ENCODE measurements around the gene PLEKHA4. TPM values are rescaled to one million over a fixed set of nuclear protein-coding genes. Genes with fewer than 3 reads are reported as not detected.

Gene PLEKHA4
- total and polyA plus RNA-seq, 9 of the 15 experiments (the other 6 are each of a cell fraction or from before 2014, with no cell fraction given) = 0.07 to 30.8 (median 11.4) TPM

DNA sequence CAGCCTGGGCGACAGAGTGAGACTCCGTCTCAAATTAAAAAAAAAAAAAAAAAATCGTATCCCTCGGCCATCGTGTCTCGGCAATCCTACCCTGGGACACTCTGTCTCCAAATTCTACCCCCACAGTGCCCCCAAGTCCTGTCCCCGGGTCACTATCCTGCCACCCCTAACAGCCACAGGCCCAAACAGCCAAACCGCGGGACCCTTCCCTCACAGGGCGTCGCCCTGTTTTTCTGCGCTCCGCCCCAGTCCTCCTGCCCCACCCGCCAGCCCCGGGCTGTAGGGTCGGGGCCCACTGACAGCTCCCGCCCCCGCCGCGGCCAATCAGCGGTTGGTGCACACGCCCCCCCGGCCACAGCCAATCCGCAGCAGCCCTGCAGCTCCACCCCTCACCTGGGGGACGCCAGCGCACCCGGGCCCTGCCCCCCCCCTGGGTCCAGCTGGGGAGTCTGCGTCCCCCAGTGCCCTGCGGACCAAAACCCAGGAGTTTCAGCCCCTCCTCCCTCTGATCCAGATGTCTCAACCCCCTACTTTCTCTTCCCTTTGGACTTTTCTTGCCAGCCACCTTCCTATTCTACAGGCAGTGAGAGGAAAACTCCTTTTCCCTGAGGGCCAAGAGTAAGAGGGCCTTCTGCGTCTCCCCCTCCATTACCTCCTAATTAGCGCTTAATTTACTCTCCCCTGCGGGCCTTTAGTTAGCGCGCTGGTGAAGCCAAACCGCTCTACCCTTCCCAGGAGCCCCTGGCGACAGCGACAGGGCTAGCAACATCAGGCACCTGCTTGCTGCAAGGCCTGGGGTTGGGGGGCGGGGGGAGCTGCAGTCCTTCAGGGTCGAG lies 56.1 kb downstream of the PLEKHA4 start (continued):
- TF ChIP-seq, protein P1, sequence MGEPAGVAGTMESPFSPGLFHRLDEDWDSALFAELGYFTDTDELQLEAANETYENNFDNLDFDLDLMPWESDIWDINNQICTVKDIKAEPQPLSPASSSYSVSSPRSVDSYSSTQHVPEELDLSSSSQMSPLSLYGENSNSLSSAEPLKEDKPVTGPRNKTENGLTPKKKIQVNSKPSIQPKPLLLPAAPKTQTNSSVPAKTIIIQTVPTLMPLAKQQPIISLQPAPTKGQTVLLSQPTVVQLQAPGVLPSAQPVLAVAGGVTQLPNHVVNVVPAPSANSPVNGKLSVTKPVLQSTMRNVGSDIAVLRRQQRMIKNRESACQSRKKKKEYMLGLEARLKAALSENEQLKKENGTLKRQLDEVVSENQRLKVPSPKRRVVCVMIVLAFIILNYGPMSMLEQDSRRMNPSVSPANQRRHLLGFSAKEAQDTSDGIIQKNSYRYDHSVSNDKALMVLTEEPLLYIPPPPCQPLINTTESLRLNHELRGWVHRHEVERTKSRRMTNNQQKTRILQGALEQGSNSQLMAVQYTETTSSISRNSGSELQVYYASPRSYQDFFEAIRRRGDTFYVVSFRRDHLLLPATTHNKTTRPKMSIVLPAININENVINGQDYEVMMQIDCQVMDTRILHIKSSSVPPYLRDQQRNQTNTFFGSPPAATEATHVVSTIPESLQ (CRISPR knock-in tag; IDR thresholded peaks at IDR 0.05) = no peak
- no peak for TF ChIP-seq FOXM1 (IDR thresholded peaks at IDR 0.05; ENCODE audit: low read depth)
- no peak for TF ChIP-seq FOXM1 (CRISPR knock-in tag; IDR thresholded peaks at IDR 0.05; ENCODE audit: low read depth)
- TF ChIP-seq NR1H2 (CRISPR knock-in tag; IDR thresholded peaks at IDR 0.05) = no peak
- TF ChIP-seq, protein P2, sequence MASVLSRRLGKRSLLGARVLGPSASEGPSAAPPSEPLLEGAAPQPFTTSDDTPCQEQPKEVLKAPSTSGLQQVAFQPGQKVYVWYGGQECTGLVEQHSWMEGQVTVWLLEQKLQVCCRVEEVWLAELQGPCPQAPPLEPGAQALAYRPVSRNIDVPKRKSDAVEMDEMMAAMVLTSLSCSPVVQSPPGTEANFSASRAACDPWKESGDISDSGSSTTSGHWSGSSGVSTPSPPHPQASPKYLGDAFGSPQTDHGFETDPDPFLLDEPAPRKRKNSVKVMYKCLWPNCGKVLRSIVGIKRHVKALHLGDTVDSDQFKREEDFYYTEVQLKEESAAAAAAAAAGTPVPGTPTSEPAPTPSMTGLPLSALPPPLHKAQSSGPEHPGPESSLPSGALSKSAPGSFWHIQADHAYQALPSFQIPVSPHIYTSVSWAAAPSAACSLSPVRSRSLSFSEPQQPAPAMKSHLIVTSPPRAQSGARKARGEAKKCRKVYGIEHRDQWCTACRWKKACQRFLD (CRISPR knock-in tag; IDR thresholded peaks at IDR 0.05) = no peak
- TF ChIP-seq SMAD2 (IDR thresholded peaks at IDR 0.05; ENCODE audit: low read depth, low read length) = no peak
- TF ChIP-seq IFI16 (CRISPR knock-in tag; IDR thresholded peaks at IDR 0.05) = no peak
- TF ChIP-seq NCOA6 (IDR thresholded peaks at IDR 0.05) = no peak
- peak; percentile 71 for TF ChIP-seq CCNT2 (IDR thresholded peaks at IDR 0.05; ENCODE audit: borderline replicate concordance, extremely low read depth, insufficient read length, low read depth, low read length)
- peak; percentile 78 for TF ChIP-seq POLR2A (conservative IDR thresholded peaks at IDR 0.05)
- TF ChIP-seq CBX8 (IDR thresholded peaks at IDR 0.05; ENCODE audit: borderline replicate concordance, extremely low read depth, low read depth, low read length, poor library complexity, severe bottlenecking) = no peak
- TF ChIP-seq NCOA1 (IDR thresholded peaks at IDR 0.05; ENCODE audit: low read depth) = no peak
- TF ChIP-seq SMAD4 (CRISPR knock-in tag; conservative IDR thresholded peaks at IDR 0.05) = no peak
- TF ChIP-seq PHF21A (IDR thresholded peaks at IDR 0.05; ENCODE audit: borderline replicate concordance, low read depth) = no peak; the same call in 1 of the 2 replicates
- no peak for TF ChIP-seq ETV1 (tag; conservative IDR thresholded peaks at IDR 0.05; ENCODE audit: low read depth)
- TF ChIP-seq HDAC2 (IDR thresholded peaks at IDR 0.05) = 0 out of 2 replicates have a peak, but pooled peaks have one; percentile 14
- no peak for TF ChIP-seq RNF2 (IDR thresholded peaks at IDR 0.05)
- TF ChIP-seq SUPT5H (IDR thresholded peaks at IDR 0.05) = peak; percentile 74
- no peak for TF ChIP-seq ELF1 (tag; IDR thresholded peaks at IDR 0.05)
- TF ChIP-seq SIX5 (IDR thresholded peaks at IDR 0.05; ENCODE audit: borderline replicate concordance in 1 of 2, insufficient read depth in 1 of 2, low read depth in 1 of 2, low read length in 2 of 2) = no peak
- peak; percentile 8 to 61; a peak in 2 of 4 replicates for TF ChIP-seq SIN3A (IDR thresholded peaks at IDR 0.05; ENCODE audit: borderline replicate concordance in 2 of 2, control insufficient read depth in 1 of 2, low read depth in 2 of 2, low read length in 2 of 2)
- peak; percentile 72 for TF ChIP-seq RBFOX2 (IDR thresholded peaks at IDR 0.05; ENCODE audit: low read depth, low read length)
- no peak for TF ChIP-seq PRPF4 (IDR thresholded peaks at IDR 0.05; ENCODE audit: insufficient read depth, low read depth, low read length, poor library complexity, severe bottlenecking)
- TF ChIP-seq, protein P3, sequence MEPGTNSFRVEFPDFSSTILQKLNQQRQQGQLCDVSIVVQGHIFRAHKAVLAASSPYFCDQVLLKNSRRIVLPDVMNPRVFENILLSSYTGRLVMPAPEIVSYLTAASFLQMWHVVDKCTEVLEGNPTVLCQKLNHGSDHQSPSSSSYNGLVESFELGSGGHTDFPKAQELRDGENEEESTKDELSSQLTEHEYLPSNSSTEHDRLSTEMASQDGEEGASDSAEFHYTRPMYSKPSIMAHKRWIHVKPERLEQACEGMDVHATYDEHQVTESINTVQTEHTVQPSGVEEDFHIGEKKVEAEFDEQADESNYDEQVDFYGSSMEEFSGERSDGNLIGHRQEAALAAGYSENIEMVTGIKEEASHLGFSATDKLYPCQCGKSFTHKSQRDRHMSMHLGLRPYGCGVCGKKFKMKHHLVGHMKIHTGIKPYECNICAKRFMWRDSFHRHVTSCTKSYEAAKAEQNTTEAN (CRISPR knock-in tag; IDR thresholded peaks at IDR 0.05) = no peak
